ENCODE results near the gene LBH. TPM values are rescaled to one million over a fixed set of nuclear protein-coding genes. Genes with fewer than 3 reads are reported as not detected.

The LBH gene
- total and polyA plus RNA-seq, 2 experiments from 2014 or later: 17.5 to 30.3 TPM

DNA sequence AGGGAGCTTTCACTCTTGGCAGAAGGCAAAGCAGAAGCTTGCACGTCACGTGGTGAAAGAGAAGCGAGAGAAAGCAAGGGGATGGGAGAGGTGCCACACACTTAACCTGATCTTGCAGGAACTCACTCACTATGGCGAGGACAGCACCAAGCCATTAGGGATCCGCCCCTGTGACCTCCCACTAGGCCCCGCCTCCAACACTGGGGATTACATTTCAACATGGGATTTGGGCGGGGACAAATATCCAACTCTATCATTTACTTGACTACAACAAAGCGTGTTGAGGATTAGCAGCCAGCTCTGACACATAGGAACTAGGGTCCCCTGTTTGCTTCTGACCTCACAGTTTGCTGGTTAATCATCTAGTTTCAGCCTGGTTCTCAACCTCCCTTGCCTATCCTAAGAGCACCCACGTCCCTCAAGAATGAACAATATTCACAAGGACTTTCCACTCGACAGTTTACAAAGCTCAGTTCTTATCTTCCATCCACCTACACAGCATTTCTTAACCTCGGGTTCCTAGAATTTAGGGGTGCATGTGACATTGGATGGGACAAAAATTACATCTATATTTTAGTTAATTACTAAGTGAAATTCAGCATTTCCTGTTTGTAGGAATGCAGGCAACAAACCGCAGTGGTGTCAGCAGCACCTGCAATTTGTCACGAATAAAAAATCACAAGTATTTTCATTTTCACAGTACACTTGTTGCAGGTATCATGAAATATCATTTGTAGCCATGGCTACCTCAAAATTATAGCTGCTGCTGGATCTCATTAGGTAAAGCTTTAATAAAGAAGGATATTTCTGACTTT is 36.0 kb downstream of the LBH start:
- Mint-ChIP-seq H3K4me3 (no peak overlapping the region), H3K36me3 (ENCODE audit: low read depth) (0 out of 3 replicates have a peak, but pooled peaks cover 3% of the 10 kb centered on the region), H3K27ac (no peak overlapping the region), H3K9me3 (peaks cover 7% of the 10 kb centered on the region), H3K27me3 (ENCODE audit: insufficient read depth, low read depth, poor library complexity) (no peaks in the 10 kb centered on the region), H3K4me1 (peaks cover 14% of the 10 kb centered on the region)
- no peaks in the 10 kb centered on the region for H3K36me3 ChIP-seq (ENCODE audit: insufficient read depth)
- no peaks in the 10 kb centered on the region for H3K27me3 ChIP-seq (ENCODE audit: insufficient read depth)
- H3K4me1 ChIP-seq (ENCODE audit: insufficient read depth): no peaks in the 10 kb centered on the region
- no peak overlapping the region for H3K4me3 ChIP-seq
- no peak overlapping the region for H3K27ac ChIP-seq (ENCODE audit: low read depth)
- no peak overlapping the region for H3K4me2 ChIP-seq
- ATAC-seq (peak; percentile 59), DNase-seq (ENCODE audit: low spot score) (peak; percentile 21)
- H3K79me2 ChIP-seq (replicated peaks; ENCODE audit: insufficient read depth): no peaks in the 10 kb centered on the region
- TF ChIP-seq NANOG (IDR thresholded peaks at IDR 0.05; ENCODE audit: borderline replicate concordance): no peak
- no peak for TF ChIP-seq EZH2phosphoT487 (IDR thresholded peaks at IDR 0.05; ENCODE audit: unreplicated experiment)
- no peak for TF ChIP-seq POLR2AphosphoS5 (IDR thresholded peaks at IDR 0.05; ENCODE audit: low read depth)
- no peak for TF ChIP-seq EZH2 (IDR thresholded peaks at IDR 0.05; ENCODE audit: low read depth, unreplicated experiment)
- TF ChIP-seq, protein P1, sequence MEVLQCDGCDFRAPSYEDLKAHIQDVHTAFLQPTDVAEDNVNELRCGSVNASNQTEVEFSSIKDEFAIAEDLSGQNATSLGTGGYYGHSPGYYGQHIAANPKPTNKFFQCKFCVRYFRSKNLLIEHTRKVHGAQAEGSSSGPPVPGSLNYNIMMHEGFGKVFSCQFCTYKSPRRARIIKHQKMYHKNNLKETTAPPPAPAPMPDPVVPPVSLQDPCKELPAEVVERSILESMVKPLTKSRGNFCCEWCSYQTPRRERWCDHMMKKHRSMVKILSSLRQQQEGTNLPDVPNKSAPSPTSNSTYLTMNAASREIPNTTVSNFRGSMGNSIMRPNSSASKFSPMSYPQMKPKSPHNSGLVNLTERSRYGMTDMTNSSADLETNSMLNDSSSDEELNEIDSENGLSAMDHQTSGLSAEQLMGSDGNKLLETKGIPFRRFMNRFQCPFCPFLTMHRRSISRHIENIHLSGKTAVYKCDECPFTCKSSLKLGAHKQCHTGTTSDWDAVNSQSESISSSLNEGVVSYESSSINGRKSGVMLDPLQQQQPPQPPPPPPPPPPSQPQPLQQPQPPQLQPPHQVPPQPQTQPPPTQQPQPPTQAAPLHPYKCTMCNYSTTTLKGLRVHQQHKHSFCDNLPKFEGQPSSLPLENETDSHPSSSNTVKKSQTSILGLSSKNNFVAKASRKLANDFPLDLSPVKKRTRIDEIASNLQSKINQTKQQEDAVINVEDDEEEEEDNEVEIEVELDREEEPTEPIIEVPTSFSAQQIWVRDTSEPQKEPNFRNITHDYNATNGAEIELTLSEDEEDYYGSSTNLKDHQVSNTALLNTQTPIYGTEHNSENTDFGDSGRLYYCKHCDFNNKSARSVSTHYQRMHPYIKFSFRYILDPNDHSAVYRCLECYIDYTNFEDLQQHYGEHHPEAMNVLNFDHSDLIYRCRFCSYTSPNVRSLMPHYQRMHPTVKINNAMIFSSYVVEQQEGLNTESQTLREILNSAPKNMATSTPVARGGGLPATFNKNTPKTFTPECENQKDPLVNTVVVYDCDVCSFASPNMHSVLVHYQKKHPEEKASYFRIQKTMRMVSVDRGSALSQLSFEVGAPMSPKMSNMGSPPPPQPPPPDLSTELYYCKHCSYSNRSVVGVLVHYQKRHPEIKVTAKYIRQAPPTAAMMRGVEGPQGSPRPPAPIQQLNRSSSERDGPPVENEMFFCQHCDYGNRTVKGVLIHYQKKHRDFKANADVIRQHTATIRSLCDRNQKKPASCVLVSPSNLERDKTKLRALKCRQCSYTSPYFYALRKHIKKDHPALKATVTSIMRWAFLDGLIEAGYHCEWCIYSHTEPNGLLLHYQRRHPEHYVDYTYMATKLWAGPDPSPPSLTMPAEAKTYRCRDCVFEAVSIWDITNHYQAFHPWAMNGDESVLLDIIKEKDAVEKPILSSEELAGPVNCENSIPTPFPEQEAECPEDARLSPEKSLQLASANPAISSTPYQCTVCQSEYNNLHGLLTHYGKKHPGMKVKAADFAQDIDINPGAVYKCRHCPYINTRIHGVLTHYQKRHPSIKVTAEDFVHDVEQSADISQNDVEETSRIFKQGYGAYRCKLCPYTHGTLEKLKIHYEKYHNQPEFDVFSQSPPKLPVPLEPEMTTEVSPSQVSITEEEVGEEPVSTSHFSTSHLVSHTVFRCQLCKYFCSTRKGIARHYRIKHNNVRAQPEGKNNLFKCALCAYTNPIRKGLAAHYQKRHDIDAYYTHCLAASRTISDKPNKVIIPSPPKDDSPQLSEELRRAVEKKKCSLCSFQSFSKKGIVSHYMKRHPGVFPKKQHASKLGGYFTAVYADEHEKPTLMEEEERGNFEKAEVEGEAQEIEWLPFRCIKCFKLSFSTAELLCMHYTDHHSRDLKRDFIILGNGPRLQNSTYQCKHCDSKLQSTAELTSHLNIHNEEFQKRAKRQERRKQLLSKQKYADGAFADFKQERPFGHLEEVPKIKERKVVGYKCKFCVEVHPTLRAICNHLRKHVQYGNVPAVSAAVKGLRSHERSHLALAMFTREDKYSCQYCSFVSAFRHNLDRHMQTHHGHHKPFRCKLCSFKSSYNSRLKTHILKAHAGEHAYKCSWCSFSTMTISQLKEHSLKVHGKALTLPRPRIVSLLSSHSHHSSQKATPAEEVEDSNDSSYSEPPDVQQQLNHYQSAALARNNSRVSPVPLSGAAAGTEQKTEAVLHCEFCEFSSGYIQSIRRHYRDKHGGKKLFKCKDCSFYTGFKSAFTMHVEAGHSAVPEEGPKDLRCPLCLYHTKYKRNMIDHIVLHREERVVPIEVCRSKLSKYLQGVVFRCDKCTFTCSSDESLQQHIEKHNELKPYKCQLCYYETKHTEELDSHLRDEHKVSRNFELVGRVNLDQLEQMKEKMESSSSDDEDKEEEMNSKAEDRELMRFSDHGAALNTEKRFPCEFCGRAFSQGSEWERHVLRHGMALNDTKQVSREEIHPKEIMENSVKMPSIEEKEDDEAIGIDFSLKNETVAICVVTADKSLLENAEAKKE (CRISPR knock-in tag; IDR thresholded peaks at IDR 0.05): no peak
- TF ChIP-seq STAT1 (IDR thresholded peaks at IDR 0.05; ENCODE audit: unreplicated experiment): no peak
- TF ChIP-seq ZNF331 (CRISPR knock-in tag; IDR thresholded peaks at IDR 0.05; ENCODE audit: low read depth): no peak
- TF ChIP-seq, protein P2, sequence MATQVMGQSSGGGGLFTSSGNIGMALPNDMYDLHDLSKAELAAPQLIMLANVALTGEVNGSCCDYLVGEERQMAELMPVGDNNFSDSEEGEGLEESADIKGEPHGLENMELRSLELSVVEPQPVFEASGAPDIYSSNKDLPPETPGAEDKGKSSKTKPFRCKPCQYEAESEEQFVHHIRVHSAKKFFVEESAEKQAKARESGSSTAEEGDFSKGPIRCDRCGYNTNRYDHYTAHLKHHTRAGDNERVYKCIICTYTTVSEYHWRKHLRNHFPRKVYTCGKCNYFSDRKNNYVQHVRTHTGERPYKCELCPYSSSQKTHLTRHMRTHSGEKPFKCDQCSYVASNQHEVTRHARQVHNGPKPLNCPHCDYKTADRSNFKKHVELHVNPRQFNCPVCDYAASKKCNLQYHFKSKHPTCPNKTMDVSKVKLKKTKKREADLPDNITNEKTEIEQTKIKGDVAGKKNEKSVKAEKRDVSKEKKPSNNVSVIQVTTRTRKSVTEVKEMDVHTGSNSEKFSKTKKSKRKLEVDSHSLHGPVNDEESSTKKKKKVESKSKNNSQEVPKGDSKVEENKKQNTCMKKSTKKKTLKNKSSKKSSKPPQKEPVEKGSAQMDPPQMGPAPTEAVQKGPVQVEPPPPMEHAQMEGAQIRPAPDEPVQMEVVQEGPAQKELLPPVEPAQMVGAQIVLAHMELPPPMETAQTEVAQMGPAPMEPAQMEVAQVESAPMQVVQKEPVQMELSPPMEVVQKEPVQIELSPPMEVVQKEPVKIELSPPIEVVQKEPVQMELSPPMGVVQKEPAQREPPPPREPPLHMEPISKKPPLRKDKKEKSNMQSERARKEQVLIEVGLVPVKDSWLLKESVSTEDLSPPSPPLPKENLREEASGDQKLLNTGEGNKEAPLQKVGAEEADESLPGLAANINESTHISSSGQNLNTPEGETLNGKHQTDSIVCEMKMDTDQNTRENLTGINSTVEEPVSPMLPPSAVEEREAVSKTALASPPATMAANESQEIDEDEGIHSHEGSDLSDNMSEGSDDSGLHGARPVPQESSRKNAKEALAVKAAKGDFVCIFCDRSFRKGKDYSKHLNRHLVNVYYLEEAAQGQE (IDR thresholded peaks at IDR 0.05; ENCODE audit: unreplicated experiment): no peak
- no peak for TF ChIP-seq CREB1 (CRISPR knock-in tag; IDR thresholded peaks at IDR 0.05; ENCODE audit: low read depth)
- no peak for TF ChIP-seq JUNB (IDR thresholded peaks at IDR 0.05; ENCODE audit: unreplicated experiment)
- TF ChIP-seq, protein P3, sequence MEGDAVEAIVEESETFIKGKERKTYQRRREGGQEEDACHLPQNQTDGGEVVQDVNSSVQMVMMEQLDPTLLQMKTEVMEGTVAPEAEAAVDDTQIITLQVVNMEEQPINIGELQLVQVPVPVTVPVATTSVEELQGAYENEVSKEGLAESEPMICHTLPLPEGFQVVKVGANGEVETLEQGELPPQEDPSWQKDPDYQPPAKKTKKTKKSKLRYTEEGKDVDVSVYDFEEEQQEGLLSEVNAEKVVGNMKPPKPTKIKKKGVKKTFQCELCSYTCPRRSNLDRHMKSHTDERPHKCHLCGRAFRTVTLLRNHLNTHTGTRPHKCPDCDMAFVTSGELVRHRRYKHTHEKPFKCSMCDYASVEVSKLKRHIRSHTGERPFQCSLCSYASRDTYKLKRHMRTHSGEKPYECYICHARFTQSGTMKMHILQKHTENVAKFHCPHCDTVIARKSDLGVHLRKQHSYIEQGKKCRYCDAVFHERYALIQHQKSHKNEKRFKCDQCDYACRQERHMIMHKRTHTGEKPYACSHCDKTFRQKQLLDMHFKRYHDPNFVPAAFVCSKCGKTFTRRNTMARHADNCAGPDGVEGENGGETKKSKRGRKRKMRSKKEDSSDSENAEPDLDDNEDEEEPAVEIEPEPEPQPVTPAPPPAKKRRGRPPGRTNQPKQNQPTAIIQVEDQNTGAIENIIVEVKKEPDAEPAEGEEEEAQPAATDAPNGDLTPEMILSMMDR (conservative IDR thresholded peaks at IDR 0.05; ENCODE audit: low read depth in 2 of 2): no peak
- TF ChIP-seq ZNF114 (CRISPR knock-in tag; IDR thresholded peaks at IDR 0.05): no peak
- TF ChIP-seq, protein P4, sequence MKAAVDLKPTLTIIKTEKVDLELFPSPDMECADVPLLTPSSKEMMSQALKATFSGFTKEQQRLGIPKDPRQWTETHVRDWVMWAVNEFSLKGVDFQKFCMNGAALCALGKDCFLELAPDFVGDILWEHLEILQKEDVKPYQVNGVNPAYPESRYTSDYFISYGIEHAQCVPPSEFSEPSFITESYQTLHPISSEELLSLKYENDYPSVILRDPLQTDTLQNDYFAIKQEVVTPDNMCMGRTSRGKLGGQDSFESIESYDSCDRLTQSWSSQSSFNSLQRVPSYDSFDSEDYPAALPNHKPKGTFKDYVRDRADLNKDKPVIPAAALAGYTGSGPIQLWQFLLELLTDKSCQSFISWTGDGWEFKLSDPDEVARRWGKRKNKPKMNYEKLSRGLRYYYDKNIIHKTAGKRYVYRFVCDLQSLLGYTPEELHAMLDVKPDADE (IDR thresholded peaks at IDR 0.05): no peak
- H4K20me1 ChIP-seq (replicated peaks; ENCODE audit: insufficient read depth): no peaks in the 10 kb centered on the region
- H2AFZ ChIP-seq: 0 out of 2 replicates have a peak overlapping the region, but pooled peaks have one; percentile 60
- H3K9me2 ChIP-seq (ENCODE audit: insufficient read depth): no peaks in the 10 kb centered on the region
- H3F3A ChIP-seq (replicated peaks; ENCODE audit: low read depth): no peaks in the 10 kb centered on the region
